MM.1S (cell line): ENCODE results near the gene BRD3OS.

ENCODE experiments used
- EZH2 ChIP-seq: fragments of 300-600 bp; sonication (generic); optimal IDR thresholded peaks from 2 replicates; pipeline ENCODE3; 2017; ENCODE audit warnings: low read depth, mild to moderate bottlenecking, antibody characterized with exemption, low read length, mixed read lengths
- EZH2phosphoT487 ChIP-seq: fragments of 300-600 bp; sonication (generic); IDR thresholded peaks from 2 replicates; pipeline ENCODE4 v1.6.1; 2018; ENCODE audit warnings: antibody characterized with exemption, low read length
- TF ChIP-seq, protein P1 (sequence below): fragments of 300-600 bp; sonication (generic); IDR thresholded peaks from 2 replicates; pipeline ENCODE4 v1.5.1; 2016; ENCODE audit warnings: antibody characterized with exemption, low read length, mixed read lengths

DNA sequence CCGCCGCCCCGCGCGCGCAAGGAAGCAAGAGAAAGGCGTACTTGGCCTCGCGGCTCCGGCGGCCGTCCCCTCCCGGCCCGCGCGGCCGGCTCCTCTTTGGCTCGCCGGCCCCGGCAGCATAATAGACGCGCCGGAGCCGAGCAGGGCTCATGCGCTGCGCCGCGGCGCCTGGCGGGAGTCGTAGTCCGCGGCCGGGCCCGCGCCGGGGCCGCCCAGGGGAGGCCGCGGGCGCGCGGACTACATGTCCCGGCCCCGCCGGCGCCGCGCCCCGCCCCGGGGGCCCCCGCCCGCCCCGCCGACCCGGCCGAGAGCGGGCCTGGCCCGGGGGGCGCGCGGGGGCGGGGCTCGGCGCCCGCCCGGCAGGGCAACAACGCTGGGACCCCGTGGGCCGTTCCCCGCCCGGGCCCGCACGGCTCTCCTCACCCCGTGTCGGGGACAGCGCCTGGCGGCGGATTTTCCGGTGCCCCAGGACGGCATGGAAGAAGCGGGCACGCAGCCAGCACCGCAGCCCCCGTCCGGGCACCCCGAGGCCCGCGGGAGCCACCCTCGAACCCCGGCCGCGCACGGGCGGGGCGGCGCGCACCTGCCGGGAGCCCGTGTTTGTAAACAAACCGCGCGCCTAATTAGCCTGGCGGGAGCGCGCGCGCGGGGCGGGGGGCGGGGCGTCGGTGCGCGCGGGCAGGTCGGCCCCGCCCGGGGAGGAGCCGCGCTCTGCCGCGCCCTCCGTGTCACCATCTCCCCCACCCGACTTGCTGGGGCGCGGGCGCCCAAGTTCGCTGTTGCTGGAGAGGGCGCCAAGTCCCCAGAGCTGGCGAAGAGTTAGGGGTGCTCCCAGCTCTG lies 42.8 kb downstream of the BRD3OS start, which contains the start of gene BRD3:
- no peak for TF ChIP-seq EZH2
- TF ChIP-seq, protein P1, sequence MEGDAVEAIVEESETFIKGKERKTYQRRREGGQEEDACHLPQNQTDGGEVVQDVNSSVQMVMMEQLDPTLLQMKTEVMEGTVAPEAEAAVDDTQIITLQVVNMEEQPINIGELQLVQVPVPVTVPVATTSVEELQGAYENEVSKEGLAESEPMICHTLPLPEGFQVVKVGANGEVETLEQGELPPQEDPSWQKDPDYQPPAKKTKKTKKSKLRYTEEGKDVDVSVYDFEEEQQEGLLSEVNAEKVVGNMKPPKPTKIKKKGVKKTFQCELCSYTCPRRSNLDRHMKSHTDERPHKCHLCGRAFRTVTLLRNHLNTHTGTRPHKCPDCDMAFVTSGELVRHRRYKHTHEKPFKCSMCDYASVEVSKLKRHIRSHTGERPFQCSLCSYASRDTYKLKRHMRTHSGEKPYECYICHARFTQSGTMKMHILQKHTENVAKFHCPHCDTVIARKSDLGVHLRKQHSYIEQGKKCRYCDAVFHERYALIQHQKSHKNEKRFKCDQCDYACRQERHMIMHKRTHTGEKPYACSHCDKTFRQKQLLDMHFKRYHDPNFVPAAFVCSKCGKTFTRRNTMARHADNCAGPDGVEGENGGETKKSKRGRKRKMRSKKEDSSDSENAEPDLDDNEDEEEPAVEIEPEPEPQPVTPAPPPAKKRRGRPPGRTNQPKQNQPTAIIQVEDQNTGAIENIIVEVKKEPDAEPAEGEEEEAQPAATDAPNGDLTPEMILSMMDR: no peak
- TF ChIP-seq EZH2phosphoT487: no peak
